Thymus (tissue), 11 donors: Measurements from ENCODE around the gene PPDPF. TPM values are rescaled to one million over a fixed set of nuclear protein-coding genes. Genes with fewer than 3 reads are reported as not detected.
A peak's percentile ranks its signal among the peaks of the same experiment; 100 is the strongest.

Source experiments
- DNase-seq, 9 donors: peaks; one replicate each; pipeline ENCODE4 v3.0.0-alpha.2; 2013; ENCODE audit warnings: low spot score in 9 of 9, low read depth in 6 of 9, missing footprints in 1 of 9
- H3K27ac ChIP-seq, 2 donors: one replicate each; pipeline ENCODE4 v1.5.1; 2013; ENCODE audit warnings: control low read depth in 1 of 2, low read depth in 1 of 2, low read length in 1 of 2, mild to moderate bottlenecking in 1 of 2, moderate library complexity in 1 of 2
- H3K27me3 ChIP-seq, 2 donors: one replicate each; pipeline ENCODE4 v1.5.1; 2013; ENCODE audit warnings: low read length in 1 of 2; ENCODE audit not compliant: control insufficient read depth in 2 of 2, insufficient read depth in 1 of 2
- H3K36me3 ChIP-seq, 2 donors: one replicate each; pipeline ENCODE4 v1.5.1; 2013; ENCODE audit warnings: low read length in 1 of 2, mild to moderate bottlenecking in 1 of 2, moderate library complexity in 1 of 2; ENCODE audit not compliant: control insufficient read depth in 2 of 2, insufficient read depth in 2 of 2
- H3K4me1 ChIP-seq, 2 donors: one replicate each; pipeline ENCODE4 v1.5.1; 2013; ENCODE audit warnings: low read length in 2 of 2; ENCODE audit not compliant: control insufficient read depth in 2 of 2, insufficient read depth in 2 of 2
- H3K4me3 ChIP-seq, 2 donors: one replicate each; pipeline ENCODE4 v1.5.1; 2013; ENCODE audit warnings: low read length in 2 of 2, control low read depth in 1 of 2, mild to moderate bottlenecking in 1 of 2
- H3K9me3 ChIP-seq, 2 donors: one replicate each; pipeline ENCODE4 v1.5.1; 2013; ENCODE audit warnings: low read length in 1 of 2, mild to moderate bottlenecking in 1 of 2; ENCODE audit not compliant: control insufficient read depth in 2 of 2, insufficient read depth in 1 of 2
- WGBS: extraction: QIAGEN DNeasy Blood & Tissue Kit; methylation state at CpG from one replicate; pipeline ENCODE4 v1.1.7; 2013; 5-methylcytosine and 5-hydroxymethylcytosine counted together
- polyA plus RNA-seq: library from polyadenylated mRNA; stranded (reverse); fragments of 200-250 nt; gene quantifications from one replicate; pipeline ENCODE4 v1.2.3, GENCODE V29; 2013
- total RNA-seq: library from RNA; stranded (reverse); fragments of 120-200 nt; gene quantifications from one replicate; pipeline ENCODE4 v1.2.4, GENCODE V29; 2013
- donor health status: healthy.

Gene PPDPF
- total and polyA plus RNA-seq, 2 donors: 18.0 to 229 TPM

DNA sequence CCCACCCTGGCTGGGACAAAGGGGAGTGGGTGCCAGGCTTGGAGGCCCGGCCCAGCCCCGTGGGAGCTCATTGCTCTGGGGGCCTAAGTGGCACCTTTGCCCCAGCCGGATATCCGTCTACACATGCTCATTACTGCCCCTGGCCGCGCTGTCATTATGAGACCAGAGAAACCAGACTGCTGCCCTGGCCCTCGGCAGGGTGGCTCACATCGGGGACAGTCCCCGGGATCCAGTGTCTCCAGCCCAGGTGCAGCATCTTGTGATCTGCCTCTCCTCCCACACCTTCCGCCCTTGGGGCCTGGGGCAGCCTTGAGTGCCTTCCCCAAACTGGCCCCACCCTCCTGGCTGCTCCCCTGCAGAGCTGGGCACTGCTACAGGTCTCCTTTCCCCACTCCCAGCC is 22.1 kb downstream of the PPDPF start:
- Histone ChIP-seq H3K36me3 (no peaks in the 10 kb centered on the region), H3K4me1 (peaks cover 5 to 29% of the 10 kb centered on the region in 2 donors), H3K27me3 (peaks cover 2 to 46% of the 10 kb centered on the region in 2 donors), H3K4me3 (no peak overlapping the region), H3K27ac (no peak overlapping the region), H3K9me3 (peaks cover 0 to 6% of the 10 kb centered on the region in 2 donors)
- 95% methylated on average over 10 of the region's 10 CpGs for WGBS
- DNase-seq: no peak

DNA sequence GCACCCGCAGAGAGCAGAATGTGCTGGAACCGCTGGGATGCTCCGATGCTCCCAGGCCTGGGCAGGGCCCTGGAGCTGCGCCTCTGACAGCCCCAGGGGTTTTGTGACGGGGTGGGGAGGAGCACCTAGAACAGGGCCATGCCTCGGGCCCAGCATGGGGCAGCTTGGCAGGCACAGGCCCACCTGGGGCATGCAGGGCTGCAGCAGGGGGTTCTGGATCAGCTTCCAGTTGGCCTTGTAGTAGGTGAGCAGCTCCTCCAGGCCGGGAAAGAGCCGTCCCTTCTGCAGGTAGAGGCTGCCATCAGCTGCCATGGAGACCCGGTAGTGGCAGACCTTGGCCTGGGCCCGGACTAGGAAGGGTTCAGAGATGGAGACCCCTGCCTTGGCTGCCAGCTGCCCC is 22.6 kb downstream of the PPDPF start:
- 95% methylated on average over 10 of the region's 10 CpGs for WGBS
- H3K4me1 ChIP-seq: peaks cover 5 to 25% of the 10 kb centered on the region in 2 donors
- no peak overlapping the region for H3K27ac ChIP-seq
- DNase-seq: no peak
- H3K9me3 ChIP-seq: peaks cover 0 to 6% of the 10 kb centered on the region in 2 donors
- no peaks in the 10 kb centered on the region for H3K36me3 ChIP-seq
- no peak overlapping the region for H3K4me3 ChIP-seq
- peaks cover 2 to 51% of the 10 kb centered on the region in 2 donors for H3K27me3 ChIP-seq

DNA sequence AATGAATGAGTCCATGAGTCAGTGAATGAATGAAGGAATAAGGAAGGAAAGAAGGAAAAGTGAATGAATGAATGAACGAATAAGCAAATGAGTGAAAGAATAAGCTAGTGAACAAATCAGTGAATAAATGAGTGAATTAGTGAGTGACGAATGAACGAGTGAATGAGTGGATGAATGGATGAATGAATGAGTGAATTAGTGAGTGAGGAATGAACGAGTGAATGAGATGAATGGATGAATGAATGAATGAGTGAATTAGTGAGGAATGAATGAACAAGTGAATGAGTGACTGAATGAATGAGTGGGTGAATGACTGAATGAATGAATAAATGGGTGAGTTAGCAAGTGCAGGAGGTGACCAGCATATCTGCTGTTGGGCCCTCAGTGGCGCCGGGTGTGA is 23.2 kb downstream of the PPDPF start:
- no peak for DNase-seq
- Histone ChIP-seq H3K27ac (no peak overlapping the region), H3K27me3 (peaks cover 2 to 57% of the 10 kb centered on the region in 2 donors), H3K4me1 (peaks cover 9 to 25% of the 10 kb centered on the region in 2 donors), H3K36me3 (no peaks in the 10 kb centered on the region), H3K4me3 (no peak overlapping the region), H3K9me3 (peaks cover 0 to 6% of the 10 kb centered on the region in 2 donors)
- 94% methylated on average over 6 of the region's 6 CpGs for WGBS

DNA sequence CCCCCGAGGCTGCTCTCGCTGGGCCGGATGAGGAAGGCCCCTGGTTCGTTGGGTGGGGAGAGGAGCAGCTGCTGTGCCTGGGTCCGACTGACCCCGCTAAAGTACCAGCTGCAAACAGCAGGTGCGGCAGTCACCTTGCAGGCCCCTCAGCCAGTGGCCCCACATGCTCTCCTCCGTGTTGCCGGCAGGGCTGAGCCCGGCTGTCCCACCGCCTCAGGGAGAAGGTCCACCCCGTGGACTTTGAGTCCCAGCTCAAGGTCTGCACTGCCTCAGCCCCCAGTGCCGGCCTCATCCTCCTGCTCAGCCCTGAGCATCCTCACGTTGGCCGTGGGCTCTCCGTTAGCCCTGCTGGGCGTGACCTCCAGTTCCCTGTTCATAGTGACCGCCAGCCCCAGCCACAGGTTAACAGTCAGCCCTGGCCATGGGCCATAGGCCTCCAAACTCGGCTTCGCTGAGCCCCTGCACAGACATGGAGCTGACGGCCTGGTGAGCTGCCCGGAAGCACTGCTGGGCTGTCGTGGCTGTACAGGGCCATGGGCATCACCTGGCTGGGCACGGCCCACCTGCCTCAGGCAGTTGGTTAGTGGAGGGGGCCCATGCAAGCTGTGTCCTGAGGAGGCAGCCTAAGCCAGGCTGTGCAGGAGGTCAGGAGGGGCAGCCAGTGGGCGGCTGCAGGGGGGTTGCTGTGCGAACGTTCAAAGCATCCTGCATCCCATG is 23.8 kb downstream of the PPDPF start:
- H3K27me3 ChIP-seq: peaks cover 2 to 61% of the 10 kb centered on the region in 2 donors
- no peaks in the 10 kb centered on the region for H3K36me3 ChIP-seq
- WGBS: 92% methylated on average over 27 of the region's 27 CpGs
- no peak for DNase-seq
- no peak overlapping the region for H3K4me3 ChIP-seq
- no peak overlapping the region for H3K27ac ChIP-seq
- peaks cover 0 to 6% of the 10 kb centered on the region in 2 donors for H3K9me3 ChIP-seq
- peaks cover 10 to 25% of the 10 kb centered on the region in 2 donors for H3K4me1 ChIP-seq

DNA sequence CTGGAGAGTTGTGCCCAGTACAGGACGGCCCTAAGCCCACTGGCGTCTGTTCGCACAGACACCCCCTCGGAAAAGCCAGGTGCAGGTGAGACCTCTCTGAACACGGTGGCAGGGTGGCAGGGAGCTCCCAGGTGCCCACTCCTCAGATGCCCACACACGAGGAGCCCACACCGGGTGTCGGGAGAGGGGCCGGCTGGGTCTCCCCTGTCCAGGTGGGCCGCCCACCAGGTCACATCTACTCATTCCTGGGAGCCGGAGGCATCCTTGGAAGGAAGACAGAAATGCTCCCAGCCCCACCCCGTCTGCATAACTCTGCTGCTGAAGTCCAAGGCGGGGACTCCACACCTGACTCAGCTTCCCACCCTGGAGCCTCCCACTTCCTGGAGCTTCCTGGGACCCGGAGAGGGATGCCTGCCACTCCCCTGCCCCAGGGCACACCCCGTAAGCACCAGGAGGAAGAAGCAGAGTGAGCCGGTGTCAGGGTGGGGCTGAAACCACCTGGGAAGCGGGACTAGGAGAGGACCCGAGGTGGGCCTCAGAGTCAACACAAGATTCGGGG is 24.5 kb downstream of the PPDPF start:
- H3K4me3 ChIP-seq: no peak overlapping the region
- no peak overlapping the region for H3K27ac ChIP-seq
- no peaks in the 10 kb centered on the region for H3K36me3 ChIP-seq
- H3K4me1 ChIP-seq: peaks cover 10 to 29% of the 10 kb centered on the region in 2 donors
- WGBS: 87% methylated on average over 19 of the region's 19 CpGs
- H3K9me3 ChIP-seq: peaks cover 0 to 6% of the 10 kb centered on the region in 2 donors
- peaks cover 2 to 64% of the 10 kb centered on the region in 2 donors for H3K27me3 ChIP-seq
- DNase-seq: no peak

DNA sequence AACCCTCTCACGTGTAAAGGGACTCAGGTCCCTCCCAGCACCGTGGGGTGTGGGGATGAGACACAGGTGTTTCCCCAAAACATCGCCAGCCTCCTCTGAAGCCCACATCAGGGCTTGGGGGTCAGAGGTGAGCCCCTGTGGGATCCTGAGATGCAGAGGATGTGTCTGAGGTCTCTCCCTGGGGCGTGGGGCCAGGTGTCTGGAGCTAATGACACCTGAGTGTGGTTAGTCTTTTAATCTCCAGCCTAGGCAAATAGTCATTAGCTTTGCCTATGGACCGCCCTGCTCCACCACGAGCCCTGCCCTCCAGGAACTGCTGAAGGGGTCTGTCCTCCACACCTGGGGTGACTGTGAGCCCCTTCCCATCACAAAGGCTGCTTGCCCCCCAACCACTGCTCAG is 25.2 kb downstream of the PPDPF start:
- no peak overlapping the region for H3K27ac ChIP-seq
- WGBS: 32% methylated on average over 6 of the region's 6 CpGs
- DNase-seq: peak in 1 of 9 donors; percentile 26
- H3K36me3 ChIP-seq: no peaks in the 10 kb centered on the region
- peaks cover 2 to 61% of the 10 kb centered on the region in 2 donors for H3K27me3 ChIP-seq
- peaks cover 10 to 33% of the 10 kb centered on the region in 2 donors for H3K4me1 ChIP-seq
- H3K4me3 ChIP-seq: no peak overlapping the region
- H3K9me3 ChIP-seq: peaks cover 0 to 6% of the 10 kb centered on the region in 2 donors

DNA sequence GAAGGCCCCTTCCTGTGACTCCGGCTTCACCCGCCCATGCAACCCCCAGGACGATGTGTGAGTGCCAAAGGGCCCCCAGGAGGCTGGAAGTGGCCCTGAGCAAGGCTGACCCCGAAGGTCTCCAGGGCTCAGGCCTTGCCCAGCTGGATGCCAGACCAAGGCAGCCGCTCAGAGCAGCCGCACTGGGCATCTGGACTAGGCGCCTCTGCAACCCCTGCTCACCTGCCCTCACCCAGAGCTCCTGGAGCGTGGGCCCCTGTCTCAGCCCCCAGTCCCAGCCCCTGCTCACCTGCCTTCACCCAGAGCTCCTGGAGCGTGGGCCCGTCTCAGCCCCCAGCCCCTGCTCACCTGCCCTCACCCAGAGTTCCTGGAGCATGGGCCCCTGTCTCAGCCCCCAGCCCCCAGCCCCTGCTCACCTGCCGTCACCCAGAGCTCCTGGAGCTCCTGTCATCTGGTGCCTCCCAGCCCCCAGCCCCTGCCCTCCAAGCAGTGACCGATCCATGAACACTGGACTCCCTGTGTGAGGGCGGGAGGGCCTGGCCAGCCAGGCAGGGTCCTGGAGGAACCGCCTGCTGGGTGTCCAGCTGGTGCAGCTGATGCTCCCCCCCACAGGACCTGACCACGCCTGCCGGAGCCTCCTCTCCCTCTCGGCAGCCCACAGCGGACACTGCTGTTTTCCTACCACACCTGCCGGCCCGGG is 25.8 kb downstream of the PPDPF start:
- peaks cover 10 to 36% of the 10 kb centered on the region in 2 donors for H3K4me1 ChIP-seq
- H3K27ac ChIP-seq: no peak overlapping the region
- DNase-seq: no peak
- no peaks in the 10 kb centered on the region for H3K36me3 ChIP-seq
- WGBS: 92% methylated on average over 20 of the region's 20 CpGs
- peaks cover 2 to 62% of the 10 kb centered on the region in 2 donors for H3K27me3 ChIP-seq
- no peak overlapping the region for H3K4me3 ChIP-seq
- H3K9me3 ChIP-seq: peaks cover 0 to 6% of the 10 kb centered on the region in 2 donors

DNA sequence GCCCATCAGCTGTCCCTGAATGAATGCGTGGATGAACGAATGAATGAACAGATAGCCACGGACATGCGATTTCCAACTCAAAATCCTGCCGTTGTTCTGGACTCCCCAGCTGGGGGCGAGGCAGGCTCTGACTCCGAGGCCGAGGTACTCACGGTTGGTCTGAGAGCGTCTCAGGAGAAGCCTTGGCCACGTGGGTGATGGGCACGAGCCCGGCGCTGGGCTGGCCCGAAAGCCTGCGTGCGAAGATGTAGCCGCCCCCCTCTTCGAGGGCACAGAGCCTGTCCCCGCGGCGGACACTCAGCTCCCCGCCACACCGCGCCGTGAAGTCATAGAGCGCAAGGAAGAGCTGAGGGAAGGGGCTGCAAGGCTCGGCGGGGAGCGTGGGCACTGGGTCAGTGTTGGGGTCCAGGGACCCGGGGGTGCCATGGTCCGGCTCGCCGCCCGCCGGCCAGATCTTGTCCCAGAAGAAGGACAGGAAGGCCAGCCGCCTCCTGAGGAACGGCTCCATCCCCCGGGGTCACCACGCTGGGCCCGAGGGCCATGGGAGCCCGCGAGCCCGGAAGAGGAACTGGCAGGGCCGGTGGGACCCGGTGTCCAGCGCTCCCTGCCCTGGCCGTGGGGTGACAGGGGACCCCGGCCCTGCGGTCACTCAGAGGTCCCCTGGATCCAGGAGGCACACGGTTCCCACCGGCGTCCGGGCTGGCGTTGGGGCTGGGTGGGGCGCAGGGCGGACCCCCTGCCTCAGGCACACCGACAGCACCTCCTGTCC is 26.6 kb downstream of the PPDPF start:
- no peak for DNase-seq
- Histone ChIP-seq H3K9me3 (peaks cover 0 to 7% of the 10 kb centered on the region in 2 donors), H3K27me3 (peaks cover 2 to 62% of the 10 kb centered on the region in 2 donors), H3K4me3 (no peak overlapping the region), H3K4me1 (peaks cover 14 to 40% of the 10 kb centered on the region in 2 donors), H3K27ac (no peak overlapping the region), H3K36me3 (no peaks in the 10 kb centered on the region)
- WGBS: 76% methylated on average over 58 of the region's 58 CpGs
